ENCODE data around the gene HCRTR1.

DNA sequence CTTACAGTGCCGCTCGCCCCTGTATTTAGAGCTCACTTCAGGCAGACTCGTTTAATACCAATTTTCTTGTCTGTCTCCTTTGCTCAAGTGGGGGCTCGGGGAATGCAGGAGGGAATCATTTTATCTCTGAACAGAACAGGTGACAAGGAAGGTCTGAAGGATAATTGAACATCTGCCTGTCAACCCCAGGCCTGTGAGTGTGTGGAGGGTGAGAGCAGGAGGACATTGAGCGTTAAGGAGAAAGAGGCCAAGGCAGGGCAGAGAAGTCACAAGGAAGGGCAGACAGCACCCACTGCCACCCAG, 36.9 kb downstream of the HCRTR1 start:
- no peak for TF ChIP-seq EZH2 (IDR thresholded peaks at IDR 0.05; ENCODE audit: low read depth, low read length, severe bottlenecking)
- TF ChIP-seq TAF1 (IDR thresholded peaks at IDR 0.05; ENCODE audit: low read depth, low read length): no peak
- TF ChIP-seq POLR2A (IDR thresholded peaks at IDR 0.05; ENCODE audit: control extremely low read depth in 1 of 2, low read depth in 2 of 2, low read length in 2 of 2): no peak
- TF ChIP-seq, protein P1, sequence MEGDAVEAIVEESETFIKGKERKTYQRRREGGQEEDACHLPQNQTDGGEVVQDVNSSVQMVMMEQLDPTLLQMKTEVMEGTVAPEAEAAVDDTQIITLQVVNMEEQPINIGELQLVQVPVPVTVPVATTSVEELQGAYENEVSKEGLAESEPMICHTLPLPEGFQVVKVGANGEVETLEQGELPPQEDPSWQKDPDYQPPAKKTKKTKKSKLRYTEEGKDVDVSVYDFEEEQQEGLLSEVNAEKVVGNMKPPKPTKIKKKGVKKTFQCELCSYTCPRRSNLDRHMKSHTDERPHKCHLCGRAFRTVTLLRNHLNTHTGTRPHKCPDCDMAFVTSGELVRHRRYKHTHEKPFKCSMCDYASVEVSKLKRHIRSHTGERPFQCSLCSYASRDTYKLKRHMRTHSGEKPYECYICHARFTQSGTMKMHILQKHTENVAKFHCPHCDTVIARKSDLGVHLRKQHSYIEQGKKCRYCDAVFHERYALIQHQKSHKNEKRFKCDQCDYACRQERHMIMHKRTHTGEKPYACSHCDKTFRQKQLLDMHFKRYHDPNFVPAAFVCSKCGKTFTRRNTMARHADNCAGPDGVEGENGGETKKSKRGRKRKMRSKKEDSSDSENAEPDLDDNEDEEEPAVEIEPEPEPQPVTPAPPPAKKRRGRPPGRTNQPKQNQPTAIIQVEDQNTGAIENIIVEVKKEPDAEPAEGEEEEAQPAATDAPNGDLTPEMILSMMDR (IDR thresholded peaks at IDR 0.05; ENCODE audit: control extremely low read depth in 1 of 3, insufficient read depth in 1 of 3, low read depth in 1 of 3, low read length in 3 of 3): no peak
- no peak for TF ChIP-seq EP300 (IDR thresholded peaks at IDR 0.05; ENCODE audit: borderline replicate concordance in 1 of 2, low read depth in 2 of 2, low read length in 2 of 2)
- no peak for TF ChIP-seq ZNF274 (IDR thresholded peaks at IDR 0.05; ENCODE audit: borderline replicate concordance, extremely low read depth, low read length)
- no peak for TF ChIP-seq POLR2AphosphoS5 (IDR thresholded peaks at IDR 0.05; ENCODE audit: low read depth, low read length)
- no peak for TF ChIP-seq BACH1 (IDR thresholded peaks at IDR 0.05; ENCODE audit: low read length)
